HEK293T (cell line): ENCODE measurements around the gene THRB.

Source experiments
- CTCF ChIA-PET: fragments of 350-600 bp; formaldehyde crosslinking; extraction: SDS; loops from one replicate; lab custom pipeline; 2021; ENCODE audit warnings: antibody characterized with exemption, inconsistent platforms; lab: Yijun Ruan, JAX
- POLR2A ChIA-PET: fragments of 350-600 bp; formaldehyde crosslinking; extraction: SDS; loops from one replicate; lab custom pipeline; 2020; ENCODE audit warnings: antibody characterized with exemption, inconsistent platforms; lab: Yijun Ruan, JAX
- DNase-seq: peaks from one replicate; pipeline ENCODE4 v3.0.0; 2012; ENCODE audit warnings: mixed read lengths; ENCODE audit errors: extremely low spot score
- ARNT ChIP-seq: fragments of 450-650 bp; IDR thresholded peaks from 2 replicates; pipeline ENCODE4 v1.6.1; 2017; ENCODE audit warnings: mild to moderate bottlenecking
- BHLHE40 ChIP-seq: fragments of 450-650 bp; IDR thresholded peaks from 2 replicates; pipeline ENCODE4 v1.6.1; 2016; ENCODE audit warnings: mild to moderate bottlenecking, moderate library complexity, borderline replicate concordance
- CTBP1 ChIP-seq: fragments of 450-650 bp; IDR thresholded peaks from 2 replicates; pipeline ENCODE4 v1.6.1; 2016; ENCODE audit warnings: borderline replicate concordance
- ELF4 ChIP-seq: fragments of 450-650 bp; IDR thresholded peaks from 2 replicates; pipeline ENCODE4 v1.6.1; 2017; ENCODE audit warnings: antibody characterized with exemption
- FOXA1 ChIP-seq: fragments of 450-650 bp; IDR thresholded peaks from 2 replicates; pipeline ENCODE4 v1.6.1; 2016; ENCODE audit warnings: mild to moderate bottlenecking
- FOXK2 ChIP-seq: fragments of 450-650 bp; IDR thresholded peaks from 2 replicates; pipeline ENCODE4 v1.6.1; 2016; ENCODE audit warnings: mild to moderate bottlenecking
- FOXM1 ChIP-seq: fragments of 450-650 bp; IDR thresholded peaks from 2 replicates; pipeline ENCODE4 v1.6.1; 2017; ENCODE audit warnings: mild to moderate bottlenecking, borderline replicate concordance
- HDGF ChIP-seq: fragments of 450-650 bp; IDR thresholded peaks from 2 replicates; pipeline ENCODE4 v1.6.1; 2017; ENCODE audit warnings: antibody characterized with exemption, borderline replicate concordance
- L3MBTL2 ChIP-seq: fragments of 450-650 bp; conservative IDR thresholded peaks from 2 replicates; pipeline ENCODE4 v1.6.1; 2016; ENCODE audit warnings: mild to moderate bottlenecking
- LEF1 ChIP-seq: fragments of 450-650 bp; IDR thresholded peaks from 2 replicates; pipeline ENCODE4 v1.6.1; 2017; ENCODE audit warnings: mild to moderate bottlenecking, borderline replicate concordance
- NFRKB ChIP-seq: fragments of 450-650 bp; IDR thresholded peaks from 2 replicates; pipeline ENCODE4 v1.6.1; 2016; ENCODE audit warnings: mild to moderate bottlenecking, moderate library complexity
- PKNOX1 ChIP-seq: fragments of 450-650 bp; IDR thresholded peaks from 2 replicates; pipeline ENCODE4 v1.6.1; 2016
- SP1 ChIP-seq: fragments of 450-650 bp; IDR thresholded peaks from 2 replicates; pipeline ENCODE4 v1.6.1; 2017
- SUZ12 ChIP-seq: fragments of 450-650 bp; IDR thresholded peaks from 2 replicates; pipeline ENCODE4 v1.6.1; 2016; ENCODE audit warnings: mild to moderate bottlenecking
- TARDBP ChIP-seq: fragments of 450-650 bp; IDR thresholded peaks from 2 replicates; pipeline ENCODE4 v1.6.1; 2016
- ZNF384 ChIP-seq: fragments of 450-650 bp; IDR thresholded peaks from 2 replicates; pipeline ENCODE4 v1.6.1; 2016

THRB gene

DNA sequence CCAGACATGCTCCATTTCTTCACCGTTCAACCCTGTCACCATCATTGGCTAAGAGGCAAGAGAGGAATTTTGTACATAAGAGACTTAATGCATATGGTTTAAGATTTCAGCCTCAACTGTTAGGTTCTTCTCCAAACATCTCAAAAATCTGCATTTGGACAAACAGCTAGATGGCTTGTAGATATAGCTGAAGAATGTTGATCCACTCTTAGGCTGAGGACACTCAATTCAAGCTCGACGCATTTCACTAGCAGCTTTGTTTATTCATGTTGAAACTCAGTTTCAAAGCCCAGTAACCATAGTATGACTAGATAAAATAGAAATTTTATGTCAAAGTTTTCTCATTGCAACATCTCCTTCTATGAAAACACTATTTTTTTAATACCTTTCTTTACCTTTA lies 208.2 kb downstream of the THRB start:
- CTCF ChIA-PET: no interaction called here
- POLR2A ChIA-PET: no interaction called here
- TF ChIP-seq TARDBP (no peak), ZNF384 (no peak), ARNT (no peak), L3MBTL2 (no peak), NFRKB (no peak)
- DNase-seq: no peak

- no peak for TF ChIP-seq BHLHE40
- no peak for TF ChIP-seq HDGF
- no peak for TF ChIP-seq SUZ12
- no peak for TF ChIP-seq CTBP1
- no peak for TF ChIP-seq L3MBTL2
- no peak for TF ChIP-seq FOXM1
- TF ChIP-seq SP1: no peak
- TF ChIP-seq ARNT: no peak
- no peak for TF ChIP-seq ELF4
- TF ChIP-seq PKNOX1: no peak
- no peak for TF ChIP-seq TARDBP
- no peak for TF ChIP-seq ZNF384
- no peak for TF ChIP-seq NFRKB
- no peak for TF ChIP-seq LEF1
- ChIA-PET CTCF (no interaction called here), POLR2A (no interaction called here)
- no peak for DNase-seq
These were observed 216.1 kb downstream of the THRB start for GRCh38 chr3:24278543-24278942.

- DNase-seq: no peak
- TF ChIP-seq SP1: no peak
- TF ChIP-seq CTBP1: no peak
- no peak for TF ChIP-seq FOXM1
- no peak for TF ChIP-seq FOXK2
- no peak for TF ChIP-seq BHLHE40
- TF ChIP-seq FOXA1: no peak
- TF ChIP-seq L3MBTL2: no peak
- CTCF ChIA-PET: interaction anchor here (1.5 kb wide), 1 partner anchor 9 kb away, joined by 4 read pairs; no protein-coding TSS in a partner anchor
- POLR2A ChIA-PET: no interaction called here
These were observed 221.2 kb downstream of the THRB start for GRCh38 chr3:24273491-24273890.

- no peak for DNase-seq
- no peak for TF ChIP-seq FOXK2
- no peak for TF ChIP-seq CTBP1
- TF ChIP-seq TARDBP: no peak
- TF ChIP-seq NFRKB: no peak
- no peak for TF ChIP-seq SP1
- no peak for TF ChIP-seq FOXM1
- no peak for TF ChIP-seq HDGF
- TF ChIP-seq BHLHE40: no peak
- no peak for TF ChIP-seq PKNOX1
- TF ChIP-seq ARNT: no peak
- no peak for TF ChIP-seq LEF1
- TF ChIP-seq FOXA1: no peak
- no peak for TF ChIP-seq L3MBTL2
- TF ChIP-seq SUZ12: no peak
- no peak for TF ChIP-seq ELF4
- TF ChIP-seq ZNF384: no peak
- ChIA-PET CTCF (interaction anchor here (1.5 kb wide), 1 partner anchor 8 kb away, joined by 4 read pairs; no protein-coding TSS in a partner anchor), POLR2A (no interaction called here)
These were observed 221.8 kb downstream of the THRB start for GRCh38 chr3:24272875-24273274.

DNA sequence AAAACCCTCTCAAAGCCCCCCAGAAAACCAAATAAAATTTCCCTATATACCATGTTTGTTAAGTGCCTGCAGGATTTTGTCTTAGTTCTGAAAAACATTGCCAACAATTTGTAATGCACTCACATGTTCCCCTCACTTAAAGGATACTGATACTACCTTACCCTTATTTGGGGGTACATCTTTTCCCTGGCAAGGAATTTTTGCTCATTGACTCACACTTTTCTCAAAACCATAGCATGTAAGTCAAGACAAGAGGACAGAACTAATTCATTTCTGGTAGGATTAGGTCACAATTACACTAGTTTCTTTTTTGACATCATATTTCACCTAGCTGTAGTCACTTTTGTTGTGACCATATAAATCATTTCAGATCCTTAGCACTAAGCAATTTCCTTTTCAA lies 222.2 kb downstream of the THRB start:
- ChIA-PET POLR2A (no interaction called here), CTCF (interaction anchor here (1.5 kb wide), 1 partner anchor 8 kb away, joined by 4 read pairs; no protein-coding TSS in a partner anchor)
- DNase-seq: no peak
- no peak for TF ChIP-seq PKNOX1
- TF ChIP-seq SUZ12: no peak
- no peak for TF ChIP-seq FOXM1
- no peak for TF ChIP-seq NFRKB

DNA sequence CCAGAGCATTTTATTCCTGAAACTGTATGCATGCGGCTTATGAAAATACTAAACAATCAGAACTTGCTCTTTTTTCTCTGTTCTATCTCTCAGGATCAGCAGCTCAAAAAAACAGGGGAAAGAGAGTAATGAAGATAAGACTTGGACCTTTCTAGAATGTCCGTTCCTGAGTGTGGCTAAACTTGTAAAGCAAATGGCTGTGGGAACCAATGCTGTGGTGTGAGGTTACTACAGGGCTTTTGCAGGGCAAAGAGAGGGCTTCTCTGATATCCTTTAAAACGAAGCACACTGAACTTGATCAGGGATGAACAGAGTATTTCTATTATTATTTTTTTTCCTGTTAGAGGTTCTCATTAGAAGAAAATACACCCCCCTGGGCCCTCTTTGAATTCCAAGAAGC lies 223.4 kb downstream of the THRB start:
- POLR2A ChIA-PET: no interaction called here
- TF ChIP-seq TARDBP: no peak
- no peak for TF ChIP-seq FOXA1
- no peak for TF ChIP-seq FOXM1
- TF ChIP-seq NFRKB: no peak
- no peak for TF ChIP-seq LEF1
- no peak for TF ChIP-seq ELF4
- TF ChIP-seq L3MBTL2: no peak
- TF ChIP-seq SUZ12: no peak
- TF ChIP-seq ARNT: no peak
- no peak for TF ChIP-seq BHLHE40
- TF ChIP-seq PKNOX1: no peak
- no peak for TF ChIP-seq HDGF
- TF ChIP-seq FOXK2: no peak
- no peak for TF ChIP-seq ZNF384
- TF ChIP-seq CTBP1: no peak
- no peak for TF ChIP-seq SP1
- CTCF ChIA-PET: no interaction called here
- no peak for DNase-seq

DNA sequence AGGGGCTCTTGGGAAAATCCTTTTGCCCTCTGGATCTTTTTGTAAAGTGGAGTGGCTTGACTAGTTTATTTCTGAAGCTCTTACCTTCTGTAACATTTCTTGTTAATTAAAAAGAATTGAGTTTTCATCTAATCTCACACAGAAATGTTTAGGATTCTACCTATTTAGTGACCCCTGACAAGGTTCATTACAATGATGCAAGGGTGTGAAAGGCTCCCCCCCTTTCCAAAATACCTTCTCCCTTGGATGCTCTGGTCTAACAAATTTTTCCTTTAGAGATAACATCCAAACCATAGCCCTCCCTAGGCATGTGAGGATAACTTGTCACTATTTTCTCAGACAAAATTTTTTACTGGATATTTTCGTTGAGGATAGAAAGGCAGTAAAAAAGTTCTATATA lies 223.9 kb downstream of the THRB start:
- TF ChIP-seq TARDBP (no peak), L3MBTL2 (no peak)
- no peak for DNase-seq
- ChIA-PET POLR2A (no interaction called here), CTCF (no interaction called here)
